ENCODE measurements around the gene P2RX1.

Gene P2RX1

GRCh38 chr17:3929764-3930163 lies 13.5 kb upstream of the P2RX1 start:
- no peaks in the 10 kb centered on the region for H3K4me1 ChIP-seq (ENCODE audit: insufficient read depth, low read length)
- no peaks in the 10 kb centered on the region for H3K9me3 ChIP-seq (ENCODE audit: low read length)
- no peak overlapping the region for H3K27ac ChIP-seq (ENCODE audit: low read depth, low read length)
- no peak overlapping the region for H3K4me3 ChIP-seq (ENCODE audit: low read depth in 1 of 2, low read length in 2 of 2)
- H3K36me3 ChIP-seq (ENCODE audit: insufficient read depth, low read length) = no peaks in the 10 kb centered on the region
- H3K27me3 ChIP-seq (ENCODE audit: control insufficient read depth in 1 of 2, insufficient read depth in 2 of 2, low read length in 2 of 2) = no peaks in the 10 kb centered on the region
- no peak overlapping the region for H3K9ac ChIP-seq (ENCODE audit: low read length)

- Histone ChIP-seq H3K4me3 (ENCODE audit: low read depth in 1 of 2, low read length in 2 of 2) (no peak overlapping the region), H3K9ac (ENCODE audit: low read length) (no peak overlapping the region), H3K27ac (ENCODE audit: low read depth, low read length) (no peak overlapping the region), H3K27me3 (ENCODE audit: control insufficient read depth in 1 of 2, insufficient read depth in 2 of 2, low read length in 2 of 2) (no peaks in the 10 kb centered on the region), H3K36me3 (ENCODE audit: insufficient read depth, low read length) (no peaks in the 10 kb centered on the region), H3K4me1 (ENCODE audit: insufficient read depth, low read length) (no peaks in the 10 kb centered on the region), H3K9me3 (ENCODE audit: low read length) (no peaks in the 10 kb centered on the region)
These were observed 12.9 kb upstream of the P2RX1 start for GRCh38 chr17:3929181-3929580.

GRCh38 chr17:3928406-3928805 lies 12.1 kb upstream of the P2RX1 start:
- Histone ChIP-seq H3K4me1 (ENCODE audit: insufficient read depth, low read length) (no peaks in the 10 kb centered on the region), H3K36me3 (ENCODE audit: insufficient read depth, low read length) (no peaks in the 10 kb centered on the region), H3K27ac (ENCODE audit: low read depth, low read length) (no peak overlapping the region), H3K9ac (ENCODE audit: low read length) (no peak overlapping the region), H3K4me3 (ENCODE audit: low read depth in 1 of 2, low read length in 2 of 2) (no peak overlapping the region), H3K27me3 (ENCODE audit: control insufficient read depth in 1 of 2, insufficient read depth in 2 of 2, low read length in 2 of 2) (no peaks in the 10 kb centered on the region), H3K9me3 (ENCODE audit: low read length) (no peaks in the 10 kb centered on the region)

DNA sequence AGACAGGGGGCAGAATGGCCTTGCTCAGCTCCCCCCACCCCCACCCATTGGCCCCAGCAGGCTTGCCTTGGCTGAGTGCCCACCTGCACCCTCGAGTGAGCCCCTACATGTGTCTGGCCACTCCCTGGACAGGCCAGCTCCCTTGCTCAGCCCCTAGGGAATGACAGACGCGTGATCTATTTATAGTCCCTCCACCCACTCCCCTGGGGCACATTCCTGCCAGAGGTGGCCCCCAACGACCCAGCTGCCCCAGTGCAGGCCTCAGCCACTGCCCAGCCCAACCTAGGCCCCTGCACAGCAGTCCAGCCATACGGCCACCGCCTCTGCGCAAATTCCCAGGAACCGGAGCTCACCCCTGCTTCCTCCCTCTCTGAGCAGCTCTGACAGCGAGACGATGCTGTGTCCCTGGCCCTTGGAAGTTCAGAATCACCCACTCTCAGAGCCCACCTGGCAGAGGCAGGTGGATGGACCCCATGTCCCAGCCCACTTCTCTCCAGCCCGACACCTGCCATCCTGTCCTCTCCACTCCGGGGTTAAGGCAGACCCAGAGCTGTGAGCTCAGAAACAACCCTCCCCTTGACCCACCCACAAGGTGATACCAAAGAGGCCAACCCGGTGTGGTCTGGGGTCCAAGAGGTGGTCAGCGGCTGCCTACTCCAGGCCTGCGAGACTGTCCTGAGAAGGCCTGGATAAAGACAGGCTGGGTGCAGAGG lies 11.5 kb upstream of the P2RX1 start:
- no peak overlapping the region for H3K27ac ChIP-seq (ENCODE audit: low read depth, low read length)
- no peaks in the 10 kb centered on the region for H3K36me3 ChIP-seq (ENCODE audit: insufficient read depth, low read length)

GRCh38 chr17:3926860-3927627 lies 10.8 kb upstream of the P2RX1 start:
- no peak overlapping the region for H3K9ac ChIP-seq (ENCODE audit: low read length)

More for the DNA sequence above, 11.5 kb upstream of the P2RX1 start:
- Histone ChIP-seq H3K4me3 (ENCODE audit: low read depth in 1 of 2, low read length in 2 of 2) (no peak overlapping the region), H3K9ac (ENCODE audit: low read length) (no peak overlapping the region), H3K27me3 (ENCODE audit: control insufficient read depth in 1 of 2, insufficient read depth in 2 of 2, low read length in 2 of 2) (no peaks in the 10 kb centered on the region), H3K9me3 (ENCODE audit: low read length) (no peaks in the 10 kb centered on the region), H3K4me1 (ENCODE audit: insufficient read depth, low read length) (no peaks in the 10 kb centered on the region)

GRCh38 chr17:3925684-3926485 lies 9.6 kb upstream of the P2RX1 start:
- Histone ChIP-seq H3K27me3 (ENCODE audit: control insufficient read depth in 1 of 2, insufficient read depth in 2 of 2, low read length in 2 of 2) (no peaks in the 10 kb centered on the region), H3K36me3 (ENCODE audit: insufficient read depth, low read length) (no peaks in the 10 kb centered on the region), H3K9me3 (ENCODE audit: low read length) (no peaks in the 10 kb centered on the region), H3K27ac (ENCODE audit: low read depth, low read length) (no peak overlapping the region), H3K9ac (ENCODE audit: low read length) (no peak overlapping the region), H3K4me3 (ENCODE audit: low read depth in 1 of 2, low read length in 2 of 2) (no peak overlapping the region), H3K4me1 (ENCODE audit: insufficient read depth, low read length) (no peaks in the 10 kb centered on the region)

More at GRCh38 chr17:3926860-3927627, 10.8 kb upstream of the P2RX1 start:
- H3K9me3 ChIP-seq (ENCODE audit: low read length) = no peaks in the 10 kb centered on the region
- no peaks in the 10 kb centered on the region for H3K4me1 ChIP-seq (ENCODE audit: insufficient read depth, low read length)
- no peaks in the 10 kb centered on the region for H3K27me3 ChIP-seq (ENCODE audit: control insufficient read depth in 1 of 2, insufficient read depth in 2 of 2, low read length in 2 of 2)
- H3K27ac ChIP-seq (ENCODE audit: low read depth, low read length) = no peak overlapping the region
- H3K4me3 ChIP-seq (ENCODE audit: low read depth in 1 of 2, low read length in 2 of 2) = no peak overlapping the region
- H3K36me3 ChIP-seq (ENCODE audit: insufficient read depth, low read length) = no peaks in the 10 kb centered on the region

GRCh38 chr17:3924512-3925350 lies 8.5 kb upstream of the P2RX1 start:
- Histone ChIP-seq H3K27ac (ENCODE audit: low read depth, low read length) (peak overlapping the region; percentile 52), H3K36me3 (ENCODE audit: insufficient read depth, low read length) (no peaks in the 10 kb centered on the region), H3K9ac (ENCODE audit: low read length) (no peak overlapping the region), H3K9me3 (ENCODE audit: low read length) (no peaks in the 10 kb centered on the region), H3K4me3 (ENCODE audit: low read depth in 1 of 2, low read length in 2 of 2) (no peak overlapping the region), H3K27me3 (ENCODE audit: control insufficient read depth in 1 of 2, insufficient read depth in 2 of 2, low read length in 2 of 2) (no peaks in the 10 kb centered on the region), H3K4me1 (ENCODE audit: insufficient read depth, low read length) (no peaks in the 10 kb centered on the region)

DNA sequence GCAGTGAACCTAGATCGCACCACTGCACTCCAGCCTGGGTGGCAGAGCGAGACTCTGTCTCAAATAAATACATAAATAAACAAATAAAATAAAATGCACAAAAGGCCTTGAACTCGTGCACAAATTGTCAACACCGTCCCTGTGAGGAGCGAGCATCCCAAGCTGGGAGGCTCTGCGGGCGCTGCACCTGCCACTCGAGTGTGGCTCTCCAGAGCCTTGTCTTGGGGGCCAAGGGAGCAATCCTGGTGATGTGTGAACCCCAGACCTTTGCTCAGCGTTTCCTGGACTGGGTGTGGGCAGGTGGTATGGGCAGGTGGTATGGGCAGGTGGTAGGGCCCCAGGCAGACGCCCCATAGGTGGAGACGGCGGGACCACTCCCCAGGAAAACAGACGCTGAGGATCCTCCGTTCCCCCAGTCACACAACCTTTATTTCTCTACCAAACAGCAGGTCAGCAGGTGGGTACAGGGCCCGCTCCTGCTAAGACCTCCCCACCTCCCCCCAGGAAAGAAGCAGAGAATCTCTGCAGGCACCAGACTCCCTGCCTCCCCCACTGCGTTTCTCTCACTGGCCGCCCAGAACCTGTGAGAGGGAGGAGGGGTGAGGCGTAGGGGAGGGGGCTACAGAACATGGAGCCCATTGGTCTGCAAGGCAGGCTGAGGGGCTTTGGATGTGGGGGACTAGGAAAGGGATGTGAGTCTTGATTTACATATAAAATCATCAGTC lies 7.4 kb upstream of the P2RX1 start:
- no peaks in the 10 kb centered on the region for H3K4me1 ChIP-seq (ENCODE audit: insufficient read depth, low read length)
- no peak overlapping the region for H3K4me3 ChIP-seq (ENCODE audit: low read depth in 1 of 2, low read length in 2 of 2)
- H3K27ac ChIP-seq (ENCODE audit: low read depth, low read length) = no peak overlapping the region

GRCh38 chr17:3922765-3923164 lies 6.5 kb upstream of the P2RX1 start:
- no peaks in the 10 kb centered on the region for H3K9me3 ChIP-seq (ENCODE audit: low read length)
- no peaks in the 10 kb centered on the region for H3K36me3 ChIP-seq (ENCODE audit: insufficient read depth, low read length)
- H3K4me3 ChIP-seq (ENCODE audit: low read depth in 1 of 2, low read length in 2 of 2) = no peak overlapping the region
- H3K27me3 ChIP-seq (ENCODE audit: control insufficient read depth in 1 of 2, insufficient read depth in 2 of 2, low read length in 2 of 2) = no peaks in the 10 kb centered on the region
- no peak overlapping the region for H3K27ac ChIP-seq (ENCODE audit: low read depth, low read length)
- no peak overlapping the region for H3K9ac ChIP-seq (ENCODE audit: low read length)
- no peaks in the 10 kb centered on the region for H3K4me1 ChIP-seq (ENCODE audit: insufficient read depth, low read length)

More for the DNA sequence above, 7.4 kb upstream of the P2RX1 start:
- Histone ChIP-seq H3K9ac (ENCODE audit: low read length) (no peak overlapping the region), H3K9me3 (ENCODE audit: low read length) (no peaks in the 10 kb centered on the region), H3K36me3 (ENCODE audit: insufficient read depth, low read length) (no peaks in the 10 kb centered on the region), H3K27me3 (ENCODE audit: control insufficient read depth in 1 of 2, insufficient read depth in 2 of 2, low read length in 2 of 2) (no peaks in the 10 kb centered on the region)

- Histone ChIP-seq H3K36me3 (ENCODE audit: insufficient read depth, low read length) (no peaks in the 10 kb centered on the region), H3K9ac (ENCODE audit: low read length) (no peak overlapping the region), H3K4me3 (ENCODE audit: low read depth in 1 of 2, low read length in 2 of 2) (no peak overlapping the region), H3K4me1 (ENCODE audit: insufficient read depth, low read length) (no peaks in the 10 kb centered on the region), H3K27me3 (ENCODE audit: control insufficient read depth in 1 of 2, insufficient read depth in 2 of 2, low read length in 2 of 2) (no peaks in the 10 kb centered on the region), H3K27ac (ENCODE audit: low read depth, low read length) (no peak overlapping the region), H3K9me3 (ENCODE audit: low read length) (no peaks in the 10 kb centered on the region)
These were observed 5.4 kb upstream of the P2RX1 start for GRCh38 chr17:3921502-3922319.

All from muscle layer of colon (tissue), 2 donors.